ENCODE data around the gene IFI27L2.

GRCh38 chr14:94126800-94127199, 2.6 kb downstream of the IFI27L2 start:
- TF ChIP-seq CTCF (IDR thresholded peaks at IDR 0.05; ENCODE audit: insufficient read depth, low read length), result no peak
- TF ChIP-seq REST (IDR thresholded peaks at IDR 0.05; ENCODE audit: insufficient replicate concordance, low read depth), result no peak
- TF ChIP-seq GABPA (IDR thresholded peaks at IDR 0.05; ENCODE audit: low read depth), result no peak
- no peak for TF ChIP-seq POLR2AphosphoS5 (IDR thresholded peaks at IDR 0.05; ENCODE audit: low read depth)
- no peak for TF ChIP-seq SPI1 (IDR thresholded peaks at IDR 0.05; ENCODE audit: borderline replicate concordance, low read depth)

Data from HL-60 (cell line).